ENCODE measurements around the gene SMC5. TPM values are rescaled to one million over a fixed set of nuclear protein-coding genes. Genes with fewer than 3 reads are reported as not detected.

The SMC5 gene
- total RNA-seq, 2 experiments from 2014 or later: 42.3 to 44.9 TPM

GRCh38 chr9:70256123-70256551 lies 2.6 kb upstream of the SMC5 start:
- H3K4me1 Mint-ChIP-seq: peaks cover 31% of the 10 kb centered on the region
- POLR2A ChIA-PET: no interaction called here
- ATAC-seq (ENCODE audit: low read depth) (no peak), DNase-seq (no peak)
- no peaks in the 10 kb centered on the region for H3K27me3 Mint-ChIP-seq
- H3K36me3 Mint-ChIP-seq: peaks cover 12% of the 10 kb centered on the region
- H3K27ac Mint-ChIP-seq: no peak overlapping the region
- H3K4me3 Mint-ChIP-seq: no peak overlapping the region
- no peaks in the 10 kb centered on the region for H3K9me3 Mint-ChIP-seq

GRCh38 chr9:70257502-70257901 lies 1.3 kb upstream of the SMC5 start:
- ATAC-seq (ENCODE audit: low read depth) (no peak), DNase-seq (no peak)
- POLR2A ChIA-PET: interaction anchor here (0.6 to 2.9 kb wide), 2 partner anchors 162 to 408 kb away, joined by 3 to 23 read pairs; no protein-coding TSS in a partner anchor
- Mint-ChIP-seq H3K27ac (peak overlapping the region; percentile 20), H3K4me1 (peaks cover 44% of the 10 kb centered on the region), H3K36me3 (peaks cover 26% of the 10 kb centered on the region), H3K9me3 (no peaks in the 10 kb centered on the region), H3K4me3 (peak overlapping the region; percentile 95), H3K27me3 (no peaks in the 10 kb centered on the region)

GRCh38 chr9:70257991-70258691 lies 637 bp upstream of the SMC5 start:
- no peaks in the 10 kb centered on the region for H3K27me3 Mint-ChIP-seq
- ATAC-seq (ENCODE audit: low read depth) (peak; percentile 60), DNase-seq (peak; percentile 71)
- POLR2A ChIA-PET: interaction anchor here (0.6 to 2.9 kb wide), 3 partner anchors 127 to 407 kb away, joined by 3 to 23 read pairs (median 3); no protein-coding TSS in a partner anchor
- peak overlapping the region; percentile 95 for H3K4me3 Mint-ChIP-seq
- H3K9me3 Mint-ChIP-seq: no peaks in the 10 kb centered on the region
- peaks cover 28% of the 10 kb centered on the region for H3K36me3 Mint-ChIP-seq
- H3K4me1 Mint-ChIP-seq: peaks cover 46% of the 10 kb centered on the region
- peak overlapping the region; percentile 94 for H3K27ac Mint-ChIP-seq

GRCh38 chr9:70259512-70259802 lies 679 bp downstream of the SMC5 start:
- Mint-ChIP-seq H3K27me3 (no peaks in the 10 kb centered on the region), H3K36me3 (peaks cover 28% of the 10 kb centered on the region), H3K4me3 (peak overlapping the region; percentile 95), H3K9me3 (no peaks in the 10 kb centered on the region), H3K27ac (peak overlapping the region; percentile 94), H3K4me1 (peaks cover 48% of the 10 kb centered on the region)
- ATAC-seq (ENCODE audit: low read depth): no peak
- no peak for DNase-seq
- POLR2A ChIA-PET: interaction anchor here (0.9 to 2.9 kb wide), 3 partner anchors 9 to 160 kb away, joined by 3 to 23 read pairs (median 7); no protein-coding TSS in a partner anchor

GRCh38 chr9:70260007-70260443 lies 1.2 kb downstream of the SMC5 start:
- DNase-seq (no peak), ATAC-seq (ENCODE audit: low read depth) (no peak)
- H3K36me3 Mint-ChIP-seq: peaks cover 33% of the 10 kb centered on the region
- no peaks in the 10 kb centered on the region for H3K27me3 Mint-ChIP-seq
- H3K27ac Mint-ChIP-seq: peak overlapping the region; percentile 59
- peak overlapping the region; percentile 95 for H3K4me3 Mint-ChIP-seq
- H3K9me3 Mint-ChIP-seq: no peaks in the 10 kb centered on the region
- POLR2A ChIA-PET: interaction anchor here (0.5 to 1.2 kb wide), 3 partner anchors 8 to 159 kb away, joined by 3 to 7 read pairs (median 4); no protein-coding TSS in a partner anchor
- H3K4me1 Mint-ChIP-seq: peaks cover 50% of the 10 kb centered on the region

- POLR2A ChIA-PET: interaction anchor here (0.5 to 1.2 kb wide), 2 partner anchors 26 to 158 kb away, joined by 3 to 4 read pairs; no protein-coding TSS in a partner anchor
- Mint-ChIP-seq H3K4me1 (peaks cover 46% of the 10 kb centered on the region), H3K9me3 (no peaks in the 10 kb centered on the region), H3K27ac (peak overlapping the region; percentile 59), H3K4me3 (peak overlapping the region; percentile 95), H3K36me3 (peaks cover 38% of the 10 kb centered on the region), H3K27me3 (no peaks in the 10 kb centered on the region)
- ATAC-seq (ENCODE audit: low read depth): no peak
- DNase-seq: no peak
Observed at GRCh38 chr9:70260606-70261005, 1.8 kb downstream of the SMC5 start.

- no peaks in the 10 kb centered on the region for H3K9me3 Mint-ChIP-seq
- no peak for ATAC-seq (ENCODE audit: low read depth)
- peaks cover 44% of the 10 kb centered on the region for H3K4me1 Mint-ChIP-seq
- peak overlapping the region; percentile 33 for H3K27ac Mint-ChIP-seq
- H3K4me3 Mint-ChIP-seq: peak overlapping the region; percentile 95
- DNase-seq: no peak
- H3K27me3 Mint-ChIP-seq: no peaks in the 10 kb centered on the region
- POLR2A ChIA-PET: interaction anchor here (0.7 kb wide), 1 partner anchor 31 kb away, joined by 3 read pairs; no protein-coding TSS in a partner anchor
- peaks cover 38% of the 10 kb centered on the region for H3K36me3 Mint-ChIP-seq
Observed at GRCh38 chr9:70261131-70261870, 2.5 kb downstream of the SMC5 start.

- H3K4me3 Mint-ChIP-seq: peak overlapping the region; percentile 11
- H3K9me3 Mint-ChIP-seq: no peaks in the 10 kb centered on the region
- H3K27me3 Mint-ChIP-seq: no peaks in the 10 kb centered on the region
- H3K27ac Mint-ChIP-seq: no peak overlapping the region
- DNase-seq (no peak), ATAC-seq (ENCODE audit: low read depth) (no peak)
- peaks cover 40% of the 10 kb centered on the region for H3K36me3 Mint-ChIP-seq
- POLR2A ChIA-PET: interaction anchor here (0.7 kb wide), 1 partner anchor 30 kb away, joined by 3 read pairs; no protein-coding TSS in a partner anchor
- H3K4me1 Mint-ChIP-seq: peaks cover 44% of the 10 kb centered on the region
Observed at GRCh38 chr9:70262366-70262765, 3.6 kb downstream of the SMC5 start.

- ATAC-seq (ENCODE audit: low read depth) (no peak), DNase-seq (no peak)
- H3K4me1 Mint-ChIP-seq: peaks cover 40% of the 10 kb centered on the region
- H3K4me3 Mint-ChIP-seq: peak overlapping the region; percentile 11
- H3K27me3 Mint-ChIP-seq: no peaks in the 10 kb centered on the region
- H3K36me3 Mint-ChIP-seq: peaks cover 44% of the 10 kb centered on the region
- H3K27ac Mint-ChIP-seq: no peak overlapping the region
- H3K9me3 Mint-ChIP-seq: no peaks in the 10 kb centered on the region
- POLR2A ChIA-PET: no interaction called here
Observed at GRCh38 chr9:70262948-70263347, 4.2 kb downstream of the SMC5 start.

GRCh38 chr9:70263421-70263820 lies 4.6 kb downstream of the SMC5 start:
- POLR2A ChIA-PET: no interaction called here
- H3K36me3 Mint-ChIP-seq: peaks cover 44% of the 10 kb centered on the region
- H3K27me3 Mint-ChIP-seq: no peaks in the 10 kb centered on the region
- DNase-seq: no peak
- no peak for ATAC-seq (ENCODE audit: low read depth)
- H3K9me3 Mint-ChIP-seq: no peaks in the 10 kb centered on the region
- no peak overlapping the region for H3K4me3 Mint-ChIP-seq
- H3K27ac Mint-ChIP-seq: no peak overlapping the region
- H3K4me1 Mint-ChIP-seq: peaks cover 36% of the 10 kb centered on the region

GRCh38 chr9:70278305-70278704 lies 19.5 kb downstream of the SMC5 start:
- peaks cover 9% of the 10 kb centered on the region for H3K4me1 Mint-ChIP-seq
- H3K36me3 Mint-ChIP-seq: peaks cover 29% of the 10 kb centered on the region
- no peak for ATAC-seq (ENCODE audit: low read depth)
- H3K27me3 Mint-ChIP-seq: no peaks in the 10 kb centered on the region
- H3K27ac Mint-ChIP-seq: no peak overlapping the region
- H3K4me3 Mint-ChIP-seq: no peak overlapping the region
- no peak for DNase-seq
- POLR2A ChIA-PET: no interaction called here
- H3K9me3 Mint-ChIP-seq: no peaks in the 10 kb centered on the region

- no peak overlapping the region for H3K27ac Mint-ChIP-seq
- H3K36me3 Mint-ChIP-seq: peaks cover 40% of the 10 kb centered on the region
- ATAC-seq (ENCODE audit: low read depth): no peak
- no peaks in the 10 kb centered on the region for H3K9me3 Mint-ChIP-seq
- H3K4me3 Mint-ChIP-seq: no peak overlapping the region
- DNase-seq: no peak
- H3K27me3 Mint-ChIP-seq: no peaks in the 10 kb centered on the region
- H3K4me1 Mint-ChIP-seq: peaks cover 5% of the 10 kb centered on the region
- POLR2A ChIA-PET: no interaction called here
Observed at GRCh38 chr9:70283848-70284247, 25.1 kb downstream of the SMC5 start.

GRCh38 chr9:70285246-70285645 lies 26.5 kb downstream of the SMC5 start:
- peaks cover 44% of the 10 kb centered on the region for H3K36me3 Mint-ChIP-seq
- no peaks in the 10 kb centered on the region for H3K27me3 Mint-ChIP-seq
- no peak overlapping the region for H3K4me3 Mint-ChIP-seq
- POLR2A ChIA-PET: no interaction called here
- H3K4me1 Mint-ChIP-seq: peaks cover 5% of the 10 kb centered on the region
- DNase-seq: no peak
- ATAC-seq (ENCODE audit: low read depth): no peak
- no peaks in the 10 kb centered on the region for H3K9me3 Mint-ChIP-seq
- no peak overlapping the region for H3K27ac Mint-ChIP-seq

Data from activated naive CD8-positive, alpha-beta T cell treated with anti-CD3 and anti-CD28 coated beads, Interleukin-2, amount 10 ng/mL, durations not matched to agents 7 days and 5 days (primary cell).